HepG2 (cell line): Measurements from ENCODE around the gene TBC1D24. TPM values are rescaled to one million over a fixed set of nuclear protein-coding genes. Genes with fewer than 3 reads are reported as not detected.
A peak's percentile ranks its signal among the peaks of the same experiment; 100 is the strongest.

Experiments
- ATAD3A ChIP-seq: sonication (generic); formaldehyde crosslinking; IDR thresholded peaks from 2 replicates; pipeline ENCODE4 v1.4.0; 2020; ENCODE audit warnings: missing genetic modification reagents
- EP300 ChIP-seq, 3 experiments: sonication (generic) in 1 of 3; formaldehyde crosslinking in 1 of 3; IDR thresholded peaks; 2 replicates each; pipeline versions ENCODE4 v1.5.1 to v1.6.1; 2011 to 2020; ENCODE audit warnings: low read depth in 2 of 3, low read length in 2 of 3, borderline replicate concordance in 1 of 3, improper control_type of control experiment in 1 of 3, mild to moderate bottlenecking in 1 of 3, missing genetic modification reagents in 1 of 3, moderate library complexity in 1 of 3
- ETV5 ChIP-seq: IDR thresholded peaks from 2 replicates; pipeline ENCODE4 v1.6.1; 2018; ENCODE audit warnings: missing biosample characterization, missing genetic modification reagents, inconsistent platforms, borderline replicate concordance
- FOXO1 ChIP-seq: sonication (generic); formaldehyde crosslinking; IDR thresholded peaks from 2 replicates; pipeline ENCODE4 v1.4.0; 2020; ENCODE audit warnings: missing genetic modification reagents
- GPN1 ChIP-seq: sonication (generic); formaldehyde crosslinking; IDR thresholded peaks from 2 replicates; pipeline ENCODE4 v1.5.1; 2020; ENCODE audit warnings: missing genetic modification reagents, borderline replicate concordance
- HOXA7 ChIP-seq: sonication (generic); formaldehyde crosslinking; IDR thresholded peaks from 2 replicates; pipeline ENCODE4 v1.8.1; 2022; ENCODE audit warnings: mild to moderate bottlenecking, missing genetic modification reagents, moderate library complexity
- IKZF1 ChIP-seq: fragments of 450-650 bp; IDR thresholded peaks from 2 replicates; pipeline ENCODE4 v1.7.1; 2016
- KMT2A ChIP-seq: sonication (generic); formaldehyde crosslinking; IDR thresholded peaks from 2 replicates; pipeline ENCODE4 v1.4.0; 2020; ENCODE audit warnings: missing genetic modification reagents
- MBNL3 ChIP-seq: fragments of 250-450 bp; sonication (Bioruptor Pico); conservative IDR thresholded peaks from 2 replicates; pipeline ENCODE4 v1.8.0; 2022; ENCODE audit warnings: mild to moderate bottlenecking, inconsistent platforms
- MED8 ChIP-seq: sonication (generic); formaldehyde crosslinking; IDR thresholded peaks from 2 replicates; pipeline ENCODE4 v1.8.1; 2023; ENCODE audit warnings: mild to moderate bottlenecking, missing genetic modification reagents; ENCODE audit not compliant: insufficient replicate concordance
- MIER2 ChIP-seq: IDR thresholded peaks from 2 replicates; pipeline ENCODE4 v1.6.1; 2016; ENCODE audit warnings: missing biosample characterization, missing genetic modification reagents
- NFIC ChIP-seq: IDR thresholded peaks from 2 replicates; pipeline ENCODE4 v1.6.1; 2012; ENCODE audit warnings: mild to moderate bottlenecking, low read length, inconsistent platforms
- NFYC ChIP-seq: IDR thresholded peaks from 2 replicates; pipeline ENCODE4 v1.6.1; 2016; ENCODE audit warnings: missing genetic modification reagents, missing compliant biosample characterization
- SAFB2 ChIP-seq: sonication (generic); formaldehyde crosslinking; IDR thresholded peaks from 2 replicates; pipeline ENCODE4 v1.5.1; 2020; ENCODE audit warnings: missing genetic modification reagents, low read depth, mild to moderate bottlenecking, borderline replicate concordance
- STAG1 ChIP-seq: sonication (generic); formaldehyde crosslinking; IDR thresholded peaks from 2 replicates; pipeline ENCODE4 v1.4.0; 2020; ENCODE audit warnings: missing genetic modification reagents
- THYN1 ChIP-seq: sonication (generic); formaldehyde crosslinking; IDR thresholded peaks from 2 replicates; pipeline ENCODE4 v1.8.1; 2023; ENCODE audit warnings: low read depth, mild to moderate bottlenecking, moderate library complexity, missing genetic modification reagents, borderline replicate concordance
- YEATS2 ChIP-seq: sonication (generic); formaldehyde crosslinking; IDR thresholded peaks from 2 replicates; pipeline ENCODE4 v1.4.0; 2020; ENCODE audit warnings: missing genetic modification reagents, borderline replicate concordance
- ZNF180 ChIP-seq: sonication (generic); formaldehyde crosslinking; IDR thresholded peaks from 2 replicates; pipeline ENCODE4 v1.4.0; 2020; ENCODE audit warnings: low read depth, missing genetic modification reagents, borderline replicate concordance
- ZNF335 ChIP-seq: sonication (generic); formaldehyde crosslinking; IDR thresholded peaks from 2 replicates; pipeline ENCODE4 v1.4.0; 2020; ENCODE audit warnings: missing genetic modification reagents
- ZNF343 ChIP-seq: sonication (generic); formaldehyde crosslinking; IDR thresholded peaks from 2 replicates; pipeline ENCODE4 v1.4.0; 2020; ENCODE audit warnings: mild to moderate bottlenecking, missing genetic modification reagents
- ZNF558 ChIP-seq: sonication (generic); formaldehyde crosslinking; IDR thresholded peaks from 2 replicates; pipeline ENCODE4 v1.9.0; 2022; ENCODE audit warnings: mild to moderate bottlenecking, missing genetic modification reagents, borderline replicate concordance
- ZNF678 ChIP-seq: sonication (generic); formaldehyde crosslinking; IDR thresholded peaks from 2 replicates; pipeline ENCODE4 v1.4.0; 2020; ENCODE audit warnings: mild to moderate bottlenecking, missing genetic modification reagents
- ZNF775 ChIP-seq: sonication (generic); formaldehyde crosslinking; IDR thresholded peaks from 2 replicates; pipeline ENCODE4 v1.4.0; 2020; ENCODE audit warnings: missing genetic modification reagents, mild to moderate bottlenecking, moderate library complexity, borderline replicate concordance
- ZSCAN30 ChIP-seq: sonication (generic); formaldehyde crosslinking; IDR thresholded peaks from 2 replicates; pipeline ENCODE4 v1.5.0; 2020; ENCODE audit warnings: mild to moderate bottlenecking, missing genetic modification reagents
- polyA plus RNA-seq, 8 experiments: library from polyadenylated mRNA; depleted of rRNA in 3 of 8; stranded (reverse) in 7 of 8; unstranded in 1 of 8; fragments of >200 nt; fragmentation: Illumina TruSeq in 4 of 8; extraction: Trizol in 4 of 8; gene quantifications; 2 replicates each; pipeline versions ENCODE4 v1.2.1 to v1.2.3, GENCODE V29; 2011 to 2016; ENCODE audit warnings: low read depth in 4 of 8, missing spikeins in 1 of 8, mixed read lengths in 1 of 8; ENCODE audit not compliant: insufficient read depth in 1 of 8
- total RNA-seq, 5 experiments: library from RNA; depleted of rRNA; stranded (reverse); fragments of >200 nt; fragmentation: Illumina TruSeq; extraction: Trizol; gene quantifications; 2 replicates each; pipeline ENCODE4 v1.2.3, GENCODE V29; 2016; ENCODE audit warnings: low read depth in 1 of 5
- TF ChIP-seq, protein P1 (sequence below): sonication (generic); formaldehyde crosslinking; IDR thresholded peaks from 2 replicates; pipeline ENCODE4; 2020; ENCODE audit warnings: missing genetic modification reagents, mild to moderate bottlenecking, borderline replicate concordance
- TF ChIP-seq, protein P2 (sequence below): sonication (generic); formaldehyde crosslinking; IDR thresholded peaks from 2 replicates; pipeline ENCODE4 v1.4.0; 2020; ENCODE audit warnings: missing genetic modification reagents, borderline replicate concordance

Gene TBC1D24
- total and polyA plus RNA-seq, 2 of the 13 experiments (the other 11 are each of a cell fraction or from before 2014, with no cell fraction given): 7.7 to 13.7 TPM

DNA sequence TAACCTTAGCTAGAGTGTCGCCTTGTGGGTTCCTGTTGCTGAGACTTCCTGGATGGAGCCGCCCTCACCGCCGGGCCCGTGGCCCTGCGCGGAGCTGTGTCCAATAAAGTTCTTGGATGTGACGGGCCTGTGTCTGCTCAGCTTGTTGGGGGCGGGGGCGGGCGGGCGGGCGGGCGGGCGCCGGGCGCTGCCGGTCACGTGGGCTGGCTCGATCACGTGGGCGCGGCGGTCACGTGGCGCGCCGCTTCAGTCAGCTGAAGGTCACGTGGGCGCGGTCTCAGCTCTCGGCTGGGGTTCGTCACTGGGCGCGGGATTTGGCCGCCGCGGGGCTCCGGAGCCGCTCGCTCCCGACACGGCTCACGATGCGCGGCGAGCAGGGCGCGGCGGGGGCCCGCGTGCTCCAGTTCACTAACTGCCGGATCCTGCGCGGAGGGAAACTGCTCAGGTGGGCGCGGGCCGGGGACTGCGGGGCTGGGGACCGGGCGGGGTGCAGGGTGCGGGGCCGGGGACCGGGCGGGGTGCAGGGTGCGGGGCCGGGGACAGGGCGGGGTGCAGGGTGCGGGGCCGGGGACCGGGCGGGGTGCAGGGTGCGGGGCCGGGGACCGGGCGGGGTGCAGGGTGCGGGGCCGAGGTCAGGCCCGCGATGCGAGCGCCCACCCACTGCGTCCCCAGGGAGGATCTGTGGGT, 45.3 kb downstream of the TBC1D24 start, which contains the start of gene AMDHD2 (continued):
- no peak for TF ChIP-seq ZSCAN30 (CRISPR knock-in tag)
- TF ChIP-seq ZNF343 (CRISPR knock-in tag): no peak
- TF ChIP-seq ZNF558 (CRISPR knock-in tag): no peak
- no peak for TF ChIP-seq GPN1 (CRISPR knock-in tag)
- no peak for TF ChIP-seq IKZF1
- no peak for TF ChIP-seq EP300 (IDR thresholded peaks at IDR 0.05; ENCODE audit: low read depth in 2 of 2, low read length in 2 of 2)
- no peak for TF ChIP-seq EP300 (CRISPR knock-in tag; IDR thresholded peaks at IDR 0.05; ENCODE audit: borderline replicate concordance)
- TF ChIP-seq, protein P1, sequence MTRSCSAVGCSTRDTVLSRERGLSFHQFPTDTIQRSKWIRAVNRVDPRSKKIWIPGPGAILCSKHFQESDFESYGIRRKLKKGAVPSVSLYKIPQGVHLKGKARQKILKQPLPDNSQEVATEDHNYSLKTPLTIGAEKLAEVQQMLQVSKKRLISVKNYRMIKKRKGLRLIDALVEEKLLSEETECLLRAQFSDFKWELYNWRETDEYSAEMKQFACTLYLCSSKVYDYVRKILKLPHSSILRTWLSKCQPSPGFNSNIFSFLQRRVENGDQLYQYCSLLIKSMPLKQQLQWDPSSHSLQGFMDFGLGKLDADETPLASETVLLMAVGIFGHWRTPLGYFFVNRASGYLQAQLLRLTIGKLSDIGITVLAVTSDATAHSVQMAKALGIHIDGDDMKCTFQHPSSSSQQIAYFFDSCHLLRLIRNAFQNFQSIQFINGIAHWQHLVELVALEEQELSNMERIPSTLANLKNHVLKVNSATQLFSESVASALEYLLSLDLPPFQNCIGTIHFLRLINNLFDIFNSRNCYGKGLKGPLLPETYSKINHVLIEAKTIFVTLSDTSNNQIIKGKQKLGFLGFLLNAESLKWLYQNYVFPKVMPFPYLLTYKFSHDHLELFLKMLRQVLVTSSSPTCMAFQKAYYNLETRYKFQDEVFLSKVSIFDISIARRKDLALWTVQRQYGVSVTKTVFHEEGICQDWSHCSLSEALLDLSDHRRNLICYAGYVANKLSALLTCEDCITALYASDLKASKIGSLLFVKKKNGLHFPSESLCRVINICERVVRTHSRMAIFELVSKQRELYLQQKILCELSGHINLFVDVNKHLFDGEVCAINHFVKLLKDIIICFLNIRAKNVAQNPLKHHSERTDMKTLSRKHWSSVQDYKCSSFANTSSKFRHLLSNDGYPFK (CRISPR knock-in tag): no peak
- 0 out of 2 replicates have a peak, but pooled peaks have one; percentile 3 for TF ChIP-seq STAG1 (CRISPR knock-in tag)
- TF ChIP-seq YEATS2: peak; percentile 59
- no peak for TF ChIP-seq ZNF775 (CRISPR knock-in tag)
- TF ChIP-seq NFIC: peak; percentile 77; the same call in 1 of the 2 replicates
- TF ChIP-seq ATAD3A (CRISPR knock-in tag): no peak
- TF ChIP-seq MED8 (CRISPR knock-in tag): peak; percentile 1
- TF ChIP-seq, protein P2, sequence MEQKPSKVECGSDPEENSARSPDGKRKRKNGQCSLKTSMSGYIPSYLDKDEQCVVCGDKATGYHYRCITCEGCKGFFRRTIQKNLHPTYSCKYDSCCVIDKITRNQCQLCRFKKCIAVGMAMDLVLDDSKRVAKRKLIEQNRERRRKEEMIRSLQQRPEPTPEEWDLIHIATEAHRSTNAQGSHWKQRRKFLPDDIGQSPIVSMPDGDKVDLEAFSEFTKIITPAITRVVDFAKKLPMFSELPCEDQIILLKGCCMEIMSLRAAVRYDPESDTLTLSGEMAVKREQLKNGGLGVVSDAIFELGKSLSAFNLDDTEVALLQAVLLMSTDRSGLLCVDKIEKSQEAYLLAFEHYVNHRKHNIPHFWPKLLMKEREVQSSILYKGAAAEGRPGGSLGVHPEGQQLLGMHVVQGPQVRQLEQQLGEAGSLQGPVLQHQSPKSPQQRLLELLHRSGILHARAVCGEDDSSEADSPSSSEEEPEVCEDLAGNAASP (CRISPR knock-in tag): no peak
- TF ChIP-seq NFYC (CRISPR knock-in tag): no peak
- TF ChIP-seq MBNL3 (CRISPR knock-in tag): no peak
- no peak for TF ChIP-seq KMT2A (CRISPR knock-in tag)
- no peak for TF ChIP-seq THYN1 (CRISPR knock-in tag)
- TF ChIP-seq ZNF180 (CRISPR knock-in tag): no peak
- TF ChIP-seq FOXO1 (CRISPR knock-in tag): 0 out of 2 replicates have a peak, but pooled peaks have one; percentile 52
- TF ChIP-seq ZNF678 (CRISPR knock-in tag): no peak
- TF ChIP-seq ETV5: no peak
- 0 out of 2 replicates have a peak, but pooled peaks have one; percentile 7 for TF ChIP-seq SAFB2 (CRISPR knock-in tag)
- no peak for TF ChIP-seq MIER2 (CRISPR knock-in tag)
- no peak for TF ChIP-seq ZNF335 (CRISPR knock-in tag)
- TF ChIP-seq HOXA7 (CRISPR knock-in tag): no peak
